IMR-90 (cell line): ENCODE data around the gene ERP29. TPM values are rescaled to one million over a fixed set of nuclear protein-coding genes. Genes with fewer than 3 reads are reported as not detected.

Source experiments
- ATAC-seq: fragments of 200-7000 bp; cut with Tn5 transposase; 2 replicates; pipeline ENCODE4 v1.9.1; 2020; ENCODE audit warnings: low read depth, mild to moderate bottlenecking, moderate library complexity
- BruUV-seq: library from RNA; stranded (reverse); fragments of 400-500 nt; replicated peaks from 2 replicates; lab custom pipeline; 2021; lab: Mats Ljungman, UMichigan
- CTCF ChIA-PET: fragments of 300-600 bp; formaldehyde crosslinking; extraction: SDS; loops from one replicate; lab custom pipeline; 2021; ENCODE audit warnings: antibody characterized with exemption; lab: Yijun Ruan, JAX
- POLR2A ChIA-PET: fragments of 300-600 bp; sonication (Branson Sonifier 250); formaldehyde crosslinking; loops from one replicate; lab custom pipeline; 2022; ENCODE audit warnings: antibody characterized with exemption; ENCODE audit not compliant: unreplicated experiment; lab: Charles Lee
- DNase-seq: peaks from one replicate; pipeline ENCODE4 v3.0.0; 2013
- H2AFZ ChIP-seq: replicated peaks from 2 replicates; pipeline ENCODE3; 2013; ENCODE audit warnings: low read length, mild to moderate bottlenecking; ENCODE audit not compliant: poor library complexity
- H2AK5ac ChIP-seq: 2 replicates; pipeline ENCODE4 v1.6.1; 2013; ENCODE audit warnings: low read depth, low read length, inconsistent platforms
- H2AK9ac ChIP-seq: replicated peaks from 2 replicates; pipeline ENCODE3; 2013; ENCODE audit warnings: mild to moderate bottlenecking, low read depth, low read length, moderate library complexity; ENCODE audit not compliant: poor library complexity
- H2BK120ac ChIP-seq: 2 replicates; pipeline ENCODE4 v1.6.1; 2013; ENCODE audit warnings: low read depth, low read length, inconsistent platforms
- H2BK15ac ChIP-seq: 3 replicates; pipeline ENCODE4 v1.6.1; 2013; ENCODE audit warnings: low read depth, low read length, inconsistent platforms
- H2BK20ac ChIP-seq: 2 replicates; pipeline ENCODE4 v1.6.1; 2013; ENCODE audit warnings: low read depth, mild to moderate bottlenecking, inconsistent platforms, low read length, moderate library complexity
- H2BK5ac ChIP-seq: 2 replicates; pipeline ENCODE4 v1.6.1; 2013; ENCODE audit warnings: mild to moderate bottlenecking, low read depth, low read length, inconsistent platforms; ENCODE audit not compliant: poor library complexity, severe bottlenecking
- H3K14ac ChIP-seq: replicated peaks from 2 replicates; pipeline ENCODE4 v1.6.1; 2013; ENCODE audit warnings: low read depth, low read length, inconsistent platforms
- H3K18ac ChIP-seq: 2 replicates; pipeline ENCODE4 v1.6.1; 2013; ENCODE audit warnings: low read depth, low read length, control low read depth
- H3K23ac ChIP-seq: 2 replicates; pipeline ENCODE4 v1.6.1; 2013; ENCODE audit warnings: low read depth, low read length, inconsistent platforms
- H3K27ac ChIP-seq: 2 replicates; pipeline ENCODE4 v1.5.1; 2013; ENCODE audit warnings: mild to moderate bottlenecking, control low read depth, low read length; ENCODE audit not compliant: insufficient read depth
- H3K27me3 ChIP-seq: 2 replicates; pipeline ENCODE4 v1.6.1; 2013; ENCODE audit warnings: low read length; ENCODE audit not compliant: control insufficient read depth, insufficient read depth
- H3K36me3 ChIP-seq: 2 replicates; pipeline ENCODE4 v1.6.1; 2013; ENCODE audit warnings: low read length, mixed read lengths; ENCODE audit not compliant: control insufficient read depth, insufficient read depth
- H3K4ac ChIP-seq: 2 replicates; pipeline ENCODE4 v1.6.1; 2013; ENCODE audit warnings: low read depth, low read length, inconsistent platforms
- H3K4me1 ChIP-seq: 2 replicates; pipeline ENCODE4 v1.6.1; 2013; ENCODE audit warnings: low read length, mixed read lengths; ENCODE audit not compliant: control insufficient read depth, insufficient read depth
- H3K4me2 ChIP-seq: 2 replicates; pipeline ENCODE4 v1.6.1; 2013; ENCODE audit warnings: low read depth, mild to moderate bottlenecking, control low read depth, low read length, moderate library complexity
- H3K4me3 ChIP-seq: 2 replicates; pipeline ENCODE4 v1.5.1; 2013; ENCODE audit warnings: low read depth, mild to moderate bottlenecking, control low read depth, low read length, moderate library complexity; ENCODE audit not compliant: insufficient read depth
- H3K56ac ChIP-seq: 2 replicates; pipeline ENCODE4 v1.6.1; 2013; ENCODE audit warnings: low read length, inconsistent platforms; ENCODE audit not compliant: insufficient read depth; ENCODE audit errors: extremely low read depth
- H3K79me1 ChIP-seq, 2 experiments: 2 replicates each; pipeline ENCODE4 v1.6.1; 2013; ENCODE audit warnings: low read length in 2 of 2, inconsistent platforms in 1 of 2, low read depth in 1 of 2
- H3K9ac ChIP-seq: 2 replicates; pipeline ENCODE4 v1.6.1; 2013; ENCODE audit warnings: low read depth, low read length, control low read depth
- H3K9me1 ChIP-seq: 2 replicates; pipeline ENCODE4 v1.6.1; 2013; ENCODE audit warnings: low read length, inconsistent platforms; ENCODE audit not compliant: insufficient read depth
- H3K9me3 ChIP-seq: 2 replicates; pipeline ENCODE4 v1.6.1; 2013; ENCODE audit warnings: low read length; ENCODE audit not compliant: control insufficient read depth, insufficient read depth
- H4K20me1 ChIP-seq: 2 replicates; pipeline ENCODE4 v1.6.1; 2013; ENCODE audit warnings: low read length, inconsistent platforms; ENCODE audit not compliant: insufficient read depth
- H4K5ac ChIP-seq: 2 replicates; pipeline ENCODE4 v1.6.1; 2013; ENCODE audit warnings: mild to moderate bottlenecking, low read depth, low read length, control low read depth
- H4K8ac ChIP-seq, 2 experiments: 2 replicates each; pipeline ENCODE4 v1.6.1; 2013; ENCODE audit warnings: low read depth in 2 of 2, low read length in 2 of 2, control low read depth in 1 of 2, inconsistent platforms in 1 of 2
- H4K91ac ChIP-seq: 2 replicates; pipeline ENCODE4 v1.6.1; 2013; ENCODE audit warnings: low read depth, low read length, inconsistent platforms; ENCODE audit not compliant: insufficient read depth
- BHLHE40 ChIP-seq: fragments of 150-350 bp; IDR thresholded peaks from 2 replicates; pipeline ENCODE4 v1.6.1; 2016; ENCODE audit warnings: mild to moderate bottlenecking, low read depth, low read length
- CEBPB ChIP-seq: IDR thresholded peaks from 2 replicates; pipeline ENCODE4 v1.6.1; 2012; ENCODE audit warnings: low read depth, low read length, improper control_type of control experiment
- CHD1 ChIP-seq: IDR thresholded peaks from 2 replicates; pipeline ENCODE4 v1.6.1; 2012; ENCODE audit warnings: low read depth, low read length, improper control_type of control experiment
- MAFK ChIP-seq: IDR thresholded peaks from 2 replicates; pipeline ENCODE4 v1.6.1; 2012; ENCODE audit warnings: low read depth, low read length, improper control_type of control experiment
- MAZ ChIP-seq: IDR thresholded peaks from 2 replicates; pipeline ENCODE4 v1.6.1; 2012; ENCODE audit warnings: low read depth, mild to moderate bottlenecking, low read length, improper control_type of control experiment, moderate library complexity, borderline replicate concordance
- NFE2L2 ChIP-seq: fragments of 150-350 bp; IDR thresholded peaks from 2 replicates; pipeline ENCODE4 v1.6.1; 2016; ENCODE audit warnings: low read depth, mild to moderate bottlenecking, low read length
- POLR2A ChIP-seq: IDR thresholded peaks from 2 replicates; pipeline ENCODE4 v1.6.1; 2012; ENCODE audit warnings: mild to moderate bottlenecking, low read depth, low read length
- RAD21 ChIP-seq: IDR thresholded peaks from 2 replicates; pipeline ENCODE4 v1.6.1; 2012; ENCODE audit warnings: low read length, improper control_type of control experiment
- RCOR1 ChIP-seq: IDR thresholded peaks from 2 replicates; pipeline ENCODE4 v1.6.1; 2012; ENCODE audit warnings: mild to moderate bottlenecking, low read length, improper control_type of control experiment; ENCODE audit not compliant: insufficient replicate concordance
- SMC3 ChIP-seq: fragments of 150-350 bp; IDR thresholded peaks from 2 replicates; pipeline ENCODE4 v1.6.1; 2016; ENCODE audit warnings: low read depth, mild to moderate bottlenecking, antibody characterized with exemption, low read length, moderate library complexity
- WGBS, 2 experiments: methylation state at CpG; one replicate each; pipeline versions ENCODE4 v1.1.5 to v1.1.7; 2013; ENCODE audit warnings: missing lambda C conversion rate in 2 of 2; ENCODE audit not compliant: insufficient read length in 1 of 2; ENCODE audit errors: extremely low coverage in 2 of 2; 5-methylcytosine and 5-hydroxymethylcytosine counted together
- dilution Hi-C: fragments of 300-500 bp; cut with HindIII; formaldehyde crosslinking; loops from one replicate; pipeline ENCODE4 v1.14.3; 2018; ENCODE audit warnings: low sequenced_read_pairs; ENCODE audit not compliant: unreplicated experiment
- in situ Hi-C: fragments of 300-500 bp; cut with MboI; formaldehyde crosslinking; loops from 3 replicates; pipeline ENCODE4 v1.14.3; 2019; ENCODE audit warnings: low sequenced_read_pairs, inconsistent platforms, mixed read lengths
- intact Hi-C: fragments of 100-400 bp; cut with micrococcal nuclease; formaldehyde crosslinking; loops from 2 replicates; pipeline ENCODE4 v1.10.0; 2022
- polyA plus RNA-seq, 3 experiments: library from polyadenylated mRNA; depleted of rRNA; stranded (reverse); fragments of >200 nt; gene quantifications; 2 replicates each; pipeline ENCODE4 v1.2.3, GENCODE V29; 2012; ENCODE audit warnings: low replicate concordance in 1 of 3
- total RNA-seq: library from RNA; depleted of rRNA; stranded (reverse); fragments of >200 nt; gene quantifications from 2 replicates; pipeline ENCODE4 v1.2.3, GENCODE V29; 2012
- TF ChIP-seq, protein P1 (sequence below): conservative IDR thresholded peaks from 2 replicates; pipeline ENCODE4 v1.5.1; 2012; ENCODE audit warnings: mild to moderate bottlenecking, low read depth, low read length, improper control_type of control experiment
- TF ChIP-seq, protein P2 (sequence below): fragments of 150-350 bp; IDR thresholded peaks from 2 replicates; pipeline ENCODE4 v1.6.1; 2016; ENCODE audit warnings: low read depth, mild to moderate bottlenecking, low read length, moderate library complexity, borderline replicate concordance
- TF ChIP-seq, protein P3 (sequence below): fragments of 150-350 bp; IDR thresholded peaks from 2 replicates; pipeline ENCODE4 v1.6.1; 2017; ENCODE audit warnings: mild to moderate bottlenecking, antibody characterized with exemption, low read length, low read depth

ERP29 gene
- total and polyA plus RNA-seq, 2 of the 4 experiments (the other 2 are of a cell fraction): 30.3 to 98.8 TPM

DNA sequence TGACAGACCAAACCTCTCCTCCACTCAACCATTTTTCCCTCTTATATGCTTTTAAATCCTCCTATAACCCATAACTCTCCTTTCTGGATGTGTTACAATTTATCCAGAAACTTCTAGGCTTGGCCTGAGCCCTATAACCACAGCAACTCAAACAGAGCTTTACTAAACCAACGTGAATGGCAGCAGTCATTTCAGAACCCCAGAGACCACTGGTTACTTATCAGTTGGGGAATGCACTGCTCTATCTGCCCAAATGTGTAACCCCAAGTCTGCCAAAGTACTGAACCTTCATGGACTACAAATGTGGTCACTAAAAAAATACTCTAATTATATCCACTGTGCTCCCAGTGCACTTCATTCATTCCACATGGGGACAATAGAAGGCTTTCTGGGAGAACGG lies 53.3 kb downstream of the ERP29 start:
- H3K9me1 ChIP-seq: 0 out of 2 replicates have a peak, but pooled peaks cover 3% of the 10 kb centered on the region
- POLR2A ChIA-PET: no interaction called here
- no peak overlapping the region for H3K4me3 ChIP-seq
- 88% methylated on average over 1 of the region's 2 CpGs; no CpG with 5 or more reads in 1 of the 2 experiments for WGBS, 2 experiments
- H2BK20ac ChIP-seq: no peak overlapping the region
- H3K4me2 ChIP-seq: no peak overlapping the region
- CTCF ChIA-PET: no interaction called here
- no peak for DNase-seq
- no peak overlapping the region for H3K18ac ChIP-seq
- no peak overlapping the region for H3K14ac ChIP-seq
- H3K27ac ChIP-seq: no peak overlapping the region
- H3K27me3 ChIP-seq: no peaks in the 10 kb centered on the region
- no peak overlapping the region for H4K8ac ChIP-seq
- no peak overlapping the region for H2BK120ac ChIP-seq
- H2BK15ac ChIP-seq: no peak overlapping the region
- intact Hi-C loops (no loop called here), in situ Hi-C loops (no loop called here), dilution Hi-C loops (no loop called here)
- H3K4me1 ChIP-seq: no peaks in the 10 kb centered on the region
- peaks cover 6 to 10% of the 10 kb centered on the region in 2 experiments; a peak in 3 of 4 replicates for H3K79me1 ChIP-seq
- peaks cover 53% of the 10 kb centered on the region for H3K36me3 ChIP-seq
- H2AFZ ChIP-seq: no peak overlapping the region
- H3K9ac ChIP-seq: no peak overlapping the region
- no peak overlapping the region for H3K4ac ChIP-seq
- no peak overlapping the region for H4K5ac ChIP-seq
- no peak overlapping the region for H2BK5ac ChIP-seq
- no peak overlapping the region for H3K23ac ChIP-seq
- H3K56ac ChIP-seq: no peak overlapping the region
- no peak for TF ChIP-seq BHLHE40
- TF ChIP-seq, protein P1, sequence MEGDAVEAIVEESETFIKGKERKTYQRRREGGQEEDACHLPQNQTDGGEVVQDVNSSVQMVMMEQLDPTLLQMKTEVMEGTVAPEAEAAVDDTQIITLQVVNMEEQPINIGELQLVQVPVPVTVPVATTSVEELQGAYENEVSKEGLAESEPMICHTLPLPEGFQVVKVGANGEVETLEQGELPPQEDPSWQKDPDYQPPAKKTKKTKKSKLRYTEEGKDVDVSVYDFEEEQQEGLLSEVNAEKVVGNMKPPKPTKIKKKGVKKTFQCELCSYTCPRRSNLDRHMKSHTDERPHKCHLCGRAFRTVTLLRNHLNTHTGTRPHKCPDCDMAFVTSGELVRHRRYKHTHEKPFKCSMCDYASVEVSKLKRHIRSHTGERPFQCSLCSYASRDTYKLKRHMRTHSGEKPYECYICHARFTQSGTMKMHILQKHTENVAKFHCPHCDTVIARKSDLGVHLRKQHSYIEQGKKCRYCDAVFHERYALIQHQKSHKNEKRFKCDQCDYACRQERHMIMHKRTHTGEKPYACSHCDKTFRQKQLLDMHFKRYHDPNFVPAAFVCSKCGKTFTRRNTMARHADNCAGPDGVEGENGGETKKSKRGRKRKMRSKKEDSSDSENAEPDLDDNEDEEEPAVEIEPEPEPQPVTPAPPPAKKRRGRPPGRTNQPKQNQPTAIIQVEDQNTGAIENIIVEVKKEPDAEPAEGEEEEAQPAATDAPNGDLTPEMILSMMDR: no peak
- no peak for TF ChIP-seq NFE2L2
- no peak for TF ChIP-seq RAD21
- TF ChIP-seq POLR2A: no peak
- TF ChIP-seq RCOR1: no peak
- no peak for TF ChIP-seq SMC3
- no peak for TF ChIP-seq CEBPB
- TF ChIP-seq, protein P2, sequence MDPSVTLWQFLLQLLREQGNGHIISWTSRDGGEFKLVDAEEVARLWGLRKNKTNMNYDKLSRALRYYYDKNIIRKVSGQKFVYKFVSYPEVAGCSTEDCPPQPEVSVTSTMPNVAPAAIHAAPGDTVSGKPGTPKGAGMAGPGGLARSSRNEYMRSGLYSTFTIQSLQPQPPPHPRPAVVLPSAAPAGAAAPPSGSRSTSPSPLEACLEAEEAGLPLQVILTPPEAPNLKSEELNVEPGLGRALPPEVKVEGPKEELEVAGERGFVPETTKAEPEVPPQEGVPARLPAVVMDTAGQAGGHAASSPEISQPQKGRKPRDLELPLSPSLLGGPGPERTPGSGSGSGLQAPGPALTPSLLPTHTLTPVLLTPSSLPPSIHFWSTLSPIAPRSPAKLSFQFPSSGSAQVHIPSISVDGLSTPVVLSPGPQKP: no peak
- TF ChIP-seq, protein P3, sequence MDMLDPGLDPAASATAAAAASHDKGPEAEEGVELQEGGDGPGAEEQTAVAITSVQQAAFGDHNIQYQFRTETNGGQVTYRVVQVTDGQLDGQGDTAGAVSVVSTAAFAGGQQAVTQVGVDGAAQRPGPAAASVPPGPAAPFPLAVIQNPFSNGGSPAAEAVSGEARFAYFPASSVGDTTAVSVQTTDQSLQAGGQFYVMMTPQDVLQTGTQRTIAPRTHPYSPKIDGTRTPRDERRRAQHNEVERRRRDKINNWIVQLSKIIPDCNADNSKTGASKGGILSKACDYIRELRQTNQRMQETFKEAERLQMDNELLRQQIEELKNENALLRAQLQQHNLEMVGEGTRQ: no peak
- TF ChIP-seq MAZ: no peak
- TF ChIP-seq MAFK: no peak
- no peak for TF ChIP-seq CHD1
- BruUV-seq: no TSS peak
- no peaks in the 10 kb centered on the region for H3K9me3 ChIP-seq
- H2AK5ac ChIP-seq: no peak overlapping the region
- H2AK9ac ChIP-seq: no peak overlapping the region
- ATAC-seq: no peak
- H4K20me1 ChIP-seq: no peaks in the 10 kb centered on the region
- no peak overlapping the region for H4K91ac ChIP-seq
